ENCODE data around the gene ABLIM2. TPM values are rescaled to one million over a fixed set of nuclear protein-coding genes. Genes with fewer than 3 reads are reported as not detected.

The ABLIM2 gene
- total and polyA plus RNA-seq, 2 of the 13 experiments (the other 11 are each of a cell fraction or from before 2014, with no cell fraction given) = 0.20 to 0.37 TPM

DNA sequence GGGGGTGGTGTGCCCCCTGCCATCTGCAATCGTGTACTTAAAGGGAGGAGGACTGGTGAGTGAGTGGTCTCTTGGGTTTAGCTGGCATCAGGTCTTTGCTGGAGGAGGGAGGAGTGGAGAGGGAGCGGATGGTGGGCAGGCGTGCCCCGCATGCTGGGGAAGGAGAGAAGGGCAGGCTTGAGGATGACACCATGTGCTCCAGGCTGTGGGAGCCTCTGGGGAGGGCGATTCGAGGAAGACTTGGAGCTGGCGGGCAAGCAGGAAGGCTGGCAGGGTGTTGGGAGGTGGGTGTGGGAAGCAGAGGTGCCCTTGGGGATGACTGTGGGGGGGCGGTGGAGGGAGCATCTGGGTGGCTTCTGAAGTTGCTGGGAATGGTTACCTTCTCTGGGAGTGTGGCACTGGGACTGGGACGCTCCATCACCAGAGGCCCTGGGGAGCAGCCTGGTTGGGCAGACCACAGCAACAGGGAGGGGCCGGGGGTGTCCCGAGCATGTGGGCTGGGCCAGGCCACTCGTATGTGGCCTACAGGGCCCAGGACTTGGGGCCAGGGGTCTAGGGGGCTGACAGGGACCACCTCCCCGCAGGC lies 188.2 kb downstream of the ABLIM2 start:
- in situ Hi-C loops (cut with HindIII; ENCODE audit: extremely low pct_ligation_motif_present, low pct_unique_long_range_greater_than_20kb) = no loop called here
- H3K4me3 ChIP-seq (replicated peaks in 1 of 3; ENCODE audit: insufficient read depth in 1 of 3, low read depth in 2 of 3, low read length in 3 of 3) = peak overlapping the region; percentile 43 to 73 (median 57); a peak in 5 of 6 replicates
- no peak overlapping the region for H2AFZ ChIP-seq (ENCODE audit: low read length)
- no TSS peak for BruUV-seq (replicated peaks)
- intact Hi-C loops (cut with micrococcal nuclease; ENCODE audit: unreplicated experiment) = no loop called here
- peaks cover 2 to 10% of the 10 kb centered on the region in 2 experiments; a peak in 3 of 5 replicates for H3K27me3 ChIP-seq (ENCODE audit: control insufficient read depth in 1 of 2, insufficient read depth in 2 of 2, low read length in 2 of 2)
- WGBS (ENCODE audit: low lambda C conversion rate) = 64% methylated on average over 7 of the region's 13 CpGs
- H3K27ac ChIP-seq (ENCODE audit: extremely low read length, insufficient read depth, low read length) = peak overlapping the region; percentile 51
- no peaks in the 10 kb centered on the region for H3K36me3 ChIP-seq (replicated peaks in 1 of 2; ENCODE audit: control insufficient read depth in 1 of 2, insufficient read depth in 2 of 2, low read length in 2 of 2)
- H3K79me2 ChIP-seq (ENCODE audit: insufficient read depth, low read length) = no peaks in the 10 kb centered on the region
- no peaks in the 10 kb centered on the region for H4K20me1 ChIP-seq (ENCODE audit: insufficient read depth, low read length)
- FAIRE-seq (no peak), DNase-seq (ENCODE audit: low spot score) (no peak), ATAC-seq (peak; percentile 7)
- H3K9ac ChIP-seq (ENCODE audit: insufficient read depth, low read depth, low read length) = peak overlapping the region; percentile 57
- ChIA-PET POLR2A (no interaction called here), CTCF (ENCODE audit: low intra/inter-chr PET ratio, low total read pairs) (no interaction called here)
- H3K4me2 ChIP-seq (ENCODE audit: low read depth, low read length) = peak overlapping the region; percentile 75
- H3K9me3 ChIP-seq (ENCODE audit: low read length) = no peaks in the 10 kb centered on the region
- H3K4me1 ChIP-seq (ENCODE audit: insufficient read depth, low read length) = peaks cover 83% of the 10 kb centered on the region
- TF ChIP-seq ZNF274 (CRISPR knock-in tag; IDR thresholded peaks at IDR 0.05) = 0 out of 2 replicates have a peak, but pooled peaks have one; percentile 33
- TF ChIP-seq, protein P1, sequence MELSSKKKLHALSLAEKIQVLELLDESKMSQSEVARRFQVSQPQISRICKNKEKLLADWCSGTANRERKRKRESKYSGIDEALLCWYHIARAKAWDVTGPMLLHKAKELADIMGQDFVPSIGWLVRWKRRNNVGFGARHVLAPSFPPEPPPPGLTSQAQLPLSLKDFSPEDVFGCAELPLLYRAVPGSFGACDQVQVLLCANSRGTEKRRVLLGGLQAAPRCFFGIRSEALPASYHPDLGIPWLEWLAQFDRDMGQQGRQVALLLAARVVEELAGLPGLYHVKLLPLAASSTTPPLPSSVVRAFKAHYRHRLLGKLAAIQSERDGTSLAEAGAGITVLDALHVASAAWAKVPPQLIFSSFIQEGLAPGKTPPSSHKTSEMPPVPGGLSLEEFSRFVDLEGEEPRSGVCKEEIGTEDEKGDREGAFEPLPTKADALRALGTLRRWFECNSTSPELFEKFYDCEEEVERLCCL (CRISPR knock-in tag; IDR thresholded peaks at IDR 0.05; ENCODE audit: borderline replicate concordance) = no peak
- TF ChIP-seq NFIC (IDR thresholded peaks at IDR 0.05; ENCODE audit: low read length) = no peak
- no peak for TF ChIP-seq ZNF10 (CRISPR knock-in tag; IDR thresholded peaks at IDR 0.05; ENCODE audit: borderline replicate concordance, low read depth)
- TF ChIP-seq, protein P2, sequence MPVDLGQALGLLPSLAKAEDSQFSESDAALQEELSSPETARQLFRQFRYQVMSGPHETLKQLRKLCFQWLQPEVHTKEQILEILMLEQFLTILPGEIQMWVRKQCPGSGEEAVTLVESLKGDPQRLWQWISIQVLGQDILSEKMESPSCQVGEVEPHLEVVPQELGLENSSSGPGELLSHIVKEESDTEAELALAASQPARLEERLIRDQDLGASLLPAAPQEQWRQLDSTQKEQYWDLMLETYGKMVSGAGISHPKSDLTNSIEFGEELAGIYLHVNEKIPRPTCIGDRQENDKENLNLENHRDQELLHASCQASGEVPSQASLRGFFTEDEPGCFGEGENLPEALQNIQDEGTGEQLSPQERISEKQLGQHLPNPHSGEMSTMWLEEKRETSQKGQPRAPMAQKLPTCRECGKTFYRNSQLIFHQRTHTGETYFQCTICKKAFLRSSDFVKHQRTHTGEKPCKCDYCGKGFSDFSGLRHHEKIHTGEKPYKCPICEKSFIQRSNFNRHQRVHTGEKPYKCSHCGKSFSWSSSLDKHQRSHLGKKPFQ (CRISPR knock-in tag; IDR thresholded peaks at IDR 0.05; ENCODE audit: insufficient replicate concordance) = peak; percentile 52
- TF ChIP-seq ZBTB7A (CRISPR knock-in tag; IDR thresholded peaks at IDR 0.05) = 0 out of 2 replicates have a peak, but pooled peaks have one; percentile 1
- TF ChIP-seq, protein P3, sequence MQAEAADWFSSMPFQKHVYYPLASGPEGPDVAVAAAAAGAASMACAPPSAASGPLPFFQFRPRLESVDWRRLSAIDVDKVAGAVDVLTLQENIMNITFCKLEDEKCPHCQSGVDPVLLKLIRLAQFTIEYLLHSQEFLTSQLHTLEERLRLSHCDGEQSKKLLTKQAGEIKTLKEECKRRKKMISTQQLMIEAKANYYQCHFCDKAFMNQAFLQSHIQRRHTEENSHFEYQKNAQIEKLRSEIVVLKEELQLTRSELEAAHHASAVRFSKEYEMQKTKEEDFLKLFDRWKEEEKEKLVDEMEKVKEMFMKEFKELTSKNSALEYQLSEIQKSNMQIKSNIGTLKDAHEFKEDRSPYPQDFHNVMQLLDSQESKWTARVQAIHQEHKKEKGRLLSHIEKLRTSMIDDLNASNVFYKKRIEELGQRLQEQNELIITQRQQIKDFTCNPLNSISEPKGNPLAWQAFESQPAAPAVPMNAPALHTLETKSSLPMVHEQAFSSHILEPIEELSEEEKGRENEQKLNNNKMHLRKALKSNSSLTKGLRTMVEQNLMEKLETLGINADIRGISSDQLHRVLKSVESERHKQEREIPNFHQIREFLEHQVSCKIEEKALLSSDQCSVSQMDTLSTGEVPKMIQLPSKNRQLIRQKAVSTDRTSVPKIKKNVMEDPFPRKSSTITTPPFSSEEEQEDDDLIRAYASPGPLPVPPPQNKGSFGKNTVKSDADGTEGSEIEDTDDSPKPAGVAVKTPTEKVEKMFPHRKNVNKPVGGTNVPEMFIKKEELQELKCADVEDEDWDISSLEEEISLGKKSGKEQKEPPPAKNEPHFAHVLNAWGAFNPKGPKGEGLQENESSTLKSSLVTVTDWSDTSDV (CRISPR knock-in tag; IDR thresholded peaks at IDR 0.05) = no peak
- TF ChIP-seq, protein P4, sequence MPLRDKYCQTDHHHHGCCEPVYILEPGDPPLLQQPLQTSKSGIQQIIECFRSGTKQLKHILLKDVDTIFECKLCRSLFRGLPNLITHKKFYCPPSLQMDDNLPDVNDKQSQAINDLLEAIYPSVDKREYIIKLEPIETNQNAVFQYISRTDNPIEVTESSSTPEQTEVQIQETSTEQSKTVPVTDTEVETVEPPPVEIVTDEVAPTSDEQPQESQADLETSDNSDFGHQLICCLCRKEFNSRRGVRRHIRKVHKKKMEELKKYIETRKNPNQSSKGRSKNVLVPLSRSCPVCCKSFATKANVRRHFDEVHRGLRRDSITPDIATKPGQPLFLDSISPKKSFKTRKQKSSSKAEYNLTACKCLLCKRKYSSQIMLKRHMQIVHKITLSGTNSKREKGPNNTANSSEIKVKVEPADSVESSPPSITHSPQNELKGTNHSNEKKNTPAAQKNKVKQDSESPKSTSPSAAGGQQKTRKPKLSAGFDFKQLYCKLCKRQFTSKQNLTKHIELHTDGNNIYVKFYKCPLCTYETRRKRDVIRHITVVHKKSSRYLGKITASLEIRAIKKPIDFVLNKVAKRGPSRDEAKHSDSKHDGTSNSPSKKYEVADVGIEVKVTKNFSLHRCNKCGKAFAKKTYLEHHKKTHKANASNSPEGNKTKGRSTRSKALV (CRISPR knock-in tag; IDR thresholded peaks at IDR 0.05) = no peak
- TF ChIP-seq POGZ (CRISPR knock-in tag; IDR thresholded peaks at IDR 0.05) = 0 out of 2 replicates have a peak, but pooled peaks have one; percentile 3
- TF ChIP-seq ZBTB38 (CRISPR knock-in tag; IDR thresholded peaks at IDR 0.05) = peak; percentile 91; the same call in 1 of the 2 replicates
- TF ChIP-seq MED8 (CRISPR knock-in tag; IDR thresholded peaks at IDR 0.05; ENCODE audit: insufficient replicate concordance) = no peak
- no peak for TF ChIP-seq ELF4 (CRISPR knock-in tag; IDR thresholded peaks at IDR 0.05; ENCODE audit: borderline replicate concordance)
- no peak for TF ChIP-seq BRD4 (CRISPR knock-in tag; IDR thresholded peaks at IDR 0.05)
- no peak for TF ChIP-seq ZNF468 (CRISPR knock-in tag; IDR thresholded peaks at IDR 0.05)
- no peak for TF ChIP-seq ZIK1 (CRISPR knock-in tag; IDR thresholded peaks at IDR 0.05; ENCODE audit: borderline replicate concordance, low read depth)
- TF ChIP-seq MEIS1 (CRISPR knock-in tag; IDR thresholded peaks at IDR 0.05; ENCODE audit: borderline replicate concordance) = peak; percentile 21; the same call in 1 of the 2 replicates

Data from HepG2 (cell line).